Cardiac fibroblast (primary cell): Measurements from ENCODE around the gene ANAPC7.
"Not testable (repeated sequence)": the region's sequence is repeated elsewhere in the genome, so short reads cannot be mapped to it uniquely, and the experiment has no call there.

Source experiments
- DNase-seq, 2 donors: peaks; one replicate each; pipeline versions ENCODE4 v3.0.0 to v3.0.0-alpha.2; 2010; ENCODE audit warnings: low read depth in 2 of 2
- H3K4me3 ChIP-seq, 2 donors: replicated peaks in 1 of 2; 1 replicate in 1 of 2; 2 replicates in 1 of 2; pipeline ENCODE4 v1.5.1; 2011; ENCODE audit warnings: low read depth in 2 of 2, low read length in 2 of 2, mild to moderate bottlenecking in 2 of 2, moderate library complexity in 1 of 2
- TF ChIP-seq, protein P1 (sequence below): IDR thresholded peaks from one replicate; pipeline ENCODE4 v1.5.1; 2011; ENCODE audit warnings: low read depth, mild to moderate bottlenecking, low read length, inconsistent platforms

Gene ANAPC7

GRCh38 chr12:110403146-110403975, at the start of gene ANAPC7:
TSS of gene ANAPC7 (minus strand) at chr12:110403708. CDS start at chr12:110403627, 81 bp downstream.
- DNase-seq = peak; percentile 95
- TF ChIP-seq, protein P1, sequence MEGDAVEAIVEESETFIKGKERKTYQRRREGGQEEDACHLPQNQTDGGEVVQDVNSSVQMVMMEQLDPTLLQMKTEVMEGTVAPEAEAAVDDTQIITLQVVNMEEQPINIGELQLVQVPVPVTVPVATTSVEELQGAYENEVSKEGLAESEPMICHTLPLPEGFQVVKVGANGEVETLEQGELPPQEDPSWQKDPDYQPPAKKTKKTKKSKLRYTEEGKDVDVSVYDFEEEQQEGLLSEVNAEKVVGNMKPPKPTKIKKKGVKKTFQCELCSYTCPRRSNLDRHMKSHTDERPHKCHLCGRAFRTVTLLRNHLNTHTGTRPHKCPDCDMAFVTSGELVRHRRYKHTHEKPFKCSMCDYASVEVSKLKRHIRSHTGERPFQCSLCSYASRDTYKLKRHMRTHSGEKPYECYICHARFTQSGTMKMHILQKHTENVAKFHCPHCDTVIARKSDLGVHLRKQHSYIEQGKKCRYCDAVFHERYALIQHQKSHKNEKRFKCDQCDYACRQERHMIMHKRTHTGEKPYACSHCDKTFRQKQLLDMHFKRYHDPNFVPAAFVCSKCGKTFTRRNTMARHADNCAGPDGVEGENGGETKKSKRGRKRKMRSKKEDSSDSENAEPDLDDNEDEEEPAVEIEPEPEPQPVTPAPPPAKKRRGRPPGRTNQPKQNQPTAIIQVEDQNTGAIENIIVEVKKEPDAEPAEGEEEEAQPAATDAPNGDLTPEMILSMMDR = no peak
- peak within 1 kb of the TSS; percentile 93 to 94 for H3K4me3 ChIP-seq

GRCh38 chr12:110451263-110451662, 47.8 kb upstream of the ANAPC7 start:
- H3K4me3 ChIP-seq = no peak overlapping the region
- no peak for DNase-seq
- TF ChIP-seq, protein P1 = no peak

GRCh38 chr12:110449799-110450497, 46.4 kb upstream of the ANAPC7 start, which contains the start of gene ARPC3:
TSS of gene ARPC3 (minus strand) at chr12:110450337. CDS start at chr12:110450260, 77 bp downstream.
- peak within 1 kb of the TSS; percentile 97 to 98 for H3K4me3 ChIP-seq
- TF ChIP-seq, protein P1 = peak; percentile 85
- DNase-seq = peak; percentile 96

- DNase-seq = no peak
- H3K4me3 ChIP-seq = no peak overlapping the region
- TF ChIP-seq, protein P1 = no peak
Observed at GRCh38 chr12:110444455-110444854, 40.9 kb upstream of the ANAPC7 start.

GRCh38 chr12:110436231-110436630, 32.7 kb upstream of the ANAPC7 start:
- H3K4me3 ChIP-seq = no peak overlapping the region
- TF ChIP-seq, protein P1 = no peak
- peak; percentile 14 to 57 for DNase-seq

DNA sequence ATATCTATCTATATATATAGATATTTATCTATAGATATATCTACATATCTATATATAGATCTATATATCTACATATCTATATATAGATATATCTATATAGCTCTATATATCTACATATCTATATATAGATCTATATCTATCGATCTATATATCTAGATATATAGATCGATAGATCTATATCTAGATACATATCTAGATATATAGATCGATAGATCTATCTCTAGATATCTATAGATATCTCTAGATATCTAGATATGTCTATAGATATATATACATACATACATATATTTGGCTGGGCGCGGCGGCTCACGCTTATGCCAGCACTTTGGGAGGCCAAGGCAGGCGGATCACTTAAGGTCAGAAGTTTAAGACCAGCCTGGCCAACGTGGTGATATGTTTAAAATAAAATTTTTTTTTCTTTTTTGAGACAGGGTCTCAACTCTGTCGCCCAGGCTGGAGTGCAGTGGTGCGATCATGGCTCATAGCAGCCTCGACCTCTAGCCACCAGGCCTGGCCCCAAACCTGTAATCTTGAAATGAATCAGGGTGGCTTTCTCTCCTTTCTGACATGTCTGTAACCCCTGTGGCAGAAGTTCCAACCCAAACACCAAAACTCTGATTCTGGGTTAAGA, 28.6 kb upstream of the ANAPC7 start:
- DNase-seq = no peak
- H3K4me3 ChIP-seq = peak overlapping the region in 1 of 2 donors; percentile 46
- TF ChIP-seq, protein P1 = no peak

DNA sequence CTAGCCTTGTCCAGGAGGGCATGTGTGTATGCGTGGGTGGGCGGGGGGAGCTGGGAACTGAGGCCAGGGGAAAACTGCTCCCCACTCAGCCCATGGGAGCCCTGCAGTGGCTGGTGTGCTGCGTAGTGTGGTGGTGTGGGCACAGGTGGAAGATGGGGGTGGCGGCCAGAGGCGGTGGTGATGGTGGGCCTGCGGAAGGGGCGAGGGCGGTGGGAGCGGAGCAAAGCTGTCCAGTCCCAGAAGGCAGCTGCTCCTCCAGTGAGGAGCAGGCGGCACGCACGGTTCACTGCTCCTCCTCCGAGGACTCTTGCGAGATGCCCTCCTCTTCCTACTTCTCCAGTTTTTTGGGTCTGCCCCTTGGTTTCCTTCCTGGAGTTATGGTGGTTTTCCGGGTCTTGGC, 26.2 kb upstream of the ANAPC7 start:
- DNase-seq, H3K4me3 ChIP-seq: not testable (repeated sequence)
